ENCODE measurements around the gene ATF4.

The ATF4 gene

GRCh38 chr22:39520226-39521105 is at the start of gene ATF4:
TSS of gene ATF4 (plus strand) at chr22:39520562. CDS start at chr22:39521446, 884 bp downstream.
- in situ Hi-C loops (cut with HindIII; ENCODE audit: low sequenced_read_pairs): no loop called here
- TF ChIP-seq, protein P1, sequence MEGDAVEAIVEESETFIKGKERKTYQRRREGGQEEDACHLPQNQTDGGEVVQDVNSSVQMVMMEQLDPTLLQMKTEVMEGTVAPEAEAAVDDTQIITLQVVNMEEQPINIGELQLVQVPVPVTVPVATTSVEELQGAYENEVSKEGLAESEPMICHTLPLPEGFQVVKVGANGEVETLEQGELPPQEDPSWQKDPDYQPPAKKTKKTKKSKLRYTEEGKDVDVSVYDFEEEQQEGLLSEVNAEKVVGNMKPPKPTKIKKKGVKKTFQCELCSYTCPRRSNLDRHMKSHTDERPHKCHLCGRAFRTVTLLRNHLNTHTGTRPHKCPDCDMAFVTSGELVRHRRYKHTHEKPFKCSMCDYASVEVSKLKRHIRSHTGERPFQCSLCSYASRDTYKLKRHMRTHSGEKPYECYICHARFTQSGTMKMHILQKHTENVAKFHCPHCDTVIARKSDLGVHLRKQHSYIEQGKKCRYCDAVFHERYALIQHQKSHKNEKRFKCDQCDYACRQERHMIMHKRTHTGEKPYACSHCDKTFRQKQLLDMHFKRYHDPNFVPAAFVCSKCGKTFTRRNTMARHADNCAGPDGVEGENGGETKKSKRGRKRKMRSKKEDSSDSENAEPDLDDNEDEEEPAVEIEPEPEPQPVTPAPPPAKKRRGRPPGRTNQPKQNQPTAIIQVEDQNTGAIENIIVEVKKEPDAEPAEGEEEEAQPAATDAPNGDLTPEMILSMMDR (IDR thresholded peaks at IDR 0.05; ENCODE audit: low read depth, low read length, missing control alignments): no peak
- peak within 1 kb of the TSS; percentile 99 for H3K4me3 ChIP-seq (ENCODE audit: low read depth, low read length)
- no peak for DNase-seq (ENCODE audit: low read depth)

GRCh38 chr22:39471381-39472141 is 48.8 kb upstream of the ATF4 start:
- DNase-seq (ENCODE audit: low read depth): no peak

DNA sequence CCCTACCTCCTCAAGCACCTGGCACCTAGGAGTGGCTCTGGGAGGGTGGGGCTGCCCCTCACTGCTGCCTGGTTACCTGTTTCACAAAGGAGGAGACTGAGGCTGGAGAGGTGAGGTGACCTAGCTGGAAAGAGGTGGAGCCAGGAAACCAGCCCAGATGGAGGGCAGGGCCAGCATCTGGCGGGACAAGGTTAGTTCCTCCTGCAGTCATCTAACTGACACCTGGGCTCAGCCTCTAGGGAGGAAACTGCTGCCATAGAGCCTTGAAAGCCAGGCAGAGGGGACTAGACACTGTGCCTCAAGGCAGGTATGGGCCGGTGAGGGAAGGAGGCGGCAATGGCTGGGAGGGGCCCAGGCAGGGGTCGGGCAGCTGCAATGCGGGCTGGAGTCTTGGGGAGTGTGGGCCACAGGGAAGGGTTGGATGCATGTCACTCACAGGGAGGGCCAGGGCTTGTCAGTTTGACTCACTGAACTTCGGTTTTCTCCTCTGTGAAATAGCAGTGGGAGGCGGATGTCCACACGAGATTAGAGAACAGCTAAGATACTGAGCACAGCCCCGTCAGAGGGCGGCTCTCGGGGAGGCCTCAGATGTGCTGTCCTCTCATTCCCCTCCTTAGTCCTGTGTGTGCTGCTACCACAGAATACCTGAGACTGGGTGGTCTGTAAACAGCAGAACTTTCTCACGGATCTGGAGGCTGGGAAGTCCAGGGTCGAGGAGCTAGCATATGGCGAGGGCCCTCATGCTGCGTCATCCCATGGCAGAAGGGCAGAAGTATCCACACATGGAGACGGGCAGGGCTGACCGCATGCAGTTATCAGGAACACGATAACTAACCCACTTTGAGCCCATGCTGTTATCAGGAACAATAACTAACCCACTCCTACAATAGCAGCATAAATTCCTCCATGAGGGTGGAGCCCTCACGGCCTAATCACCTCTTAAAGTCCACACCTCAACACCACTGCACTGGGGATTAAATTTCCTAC is 47.5 kb upstream of the ATF4 start:
- H3K4me3 ChIP-seq (ENCODE audit: low read depth, low read length): no peak overlapping the region
- in situ Hi-C loops (cut with HindIII; ENCODE audit: low sequenced_read_pairs): no loop called here
- no peak for DNase-seq (ENCODE audit: low read depth)
- TF ChIP-seq, protein P1 (IDR thresholded peaks at IDR 0.05; ENCODE audit: low read depth, low read length, missing control alignments): no peak

More at GRCh38 chr22:39471381-39472141, 48.8 kb upstream of the ATF4 start:
- no peak overlapping the region for H3K4me3 ChIP-seq (ENCODE audit: low read depth, low read length)
- in situ Hi-C loops (cut with HindIII; ENCODE audit: low sequenced_read_pairs): no loop called here
- TF ChIP-seq, protein P1 (IDR thresholded peaks at IDR 0.05; ENCODE audit: low read depth, low read length, missing control alignments): no peak

- no peak overlapping the region for H3K4me3 ChIP-seq (ENCODE audit: low read depth, low read length)
- no peak for DNase-seq (ENCODE audit: low read depth)
- in situ Hi-C loops (cut with HindIII; ENCODE audit: low sequenced_read_pairs): no loop called here
- TF ChIP-seq, protein P1 (IDR thresholded peaks at IDR 0.05; ENCODE audit: low read depth, low read length, missing control alignments): no peak
Measured at GRCh38 chr22:39473851-39474250, 46.5 kb upstream of the ATF4 start.

GRCh38 chr22:39474351-39475111 is 45.8 kb upstream of the ATF4 start:
- H3K4me3 ChIP-seq (ENCODE audit: low read depth, low read length): no peak overlapping the region
- TF ChIP-seq, protein P1 (IDR thresholded peaks at IDR 0.05; ENCODE audit: low read depth, low read length, missing control alignments): no peak
- DNase-seq (ENCODE audit: low read depth): no peak
- in situ Hi-C loops (cut with HindIII; ENCODE audit: low sequenced_read_pairs): no loop called here
